ENCODE results near the gene TMUB2.

TMUB2 gene

GRCh38 chr17:44203731-44204440 is 17.1 kb downstream of the TMUB2 start:
- peak; percentile 52 for DNase-seq (ENCODE audit: low spot score)

- DNase-seq (ENCODE audit: low spot score), result no peak
Observed at GRCh38 chr17:44204441-44204882, 17.7 kb downstream of the TMUB2 start.

- no peak for DNase-seq (ENCODE audit: low spot score)
Observed at GRCh38 chr17:44205962-44206824, 19.4 kb downstream of the TMUB2 start.

GRCh38 chr17:44206825-44207155 is 20.0 kb downstream of the TMUB2 start:
- no peak for DNase-seq (ENCODE audit: low spot score)

- DNase-seq (ENCODE audit: low spot score), result no peak
Observed at GRCh38 chr17:44207319-44207718, 20.5 kb downstream of the TMUB2 start.

- no peak for DNase-seq (ENCODE audit: low spot score)
Observed at GRCh38 chr17:44207743-44208142, 21.0 kb downstream of the TMUB2 start.

DNA sequence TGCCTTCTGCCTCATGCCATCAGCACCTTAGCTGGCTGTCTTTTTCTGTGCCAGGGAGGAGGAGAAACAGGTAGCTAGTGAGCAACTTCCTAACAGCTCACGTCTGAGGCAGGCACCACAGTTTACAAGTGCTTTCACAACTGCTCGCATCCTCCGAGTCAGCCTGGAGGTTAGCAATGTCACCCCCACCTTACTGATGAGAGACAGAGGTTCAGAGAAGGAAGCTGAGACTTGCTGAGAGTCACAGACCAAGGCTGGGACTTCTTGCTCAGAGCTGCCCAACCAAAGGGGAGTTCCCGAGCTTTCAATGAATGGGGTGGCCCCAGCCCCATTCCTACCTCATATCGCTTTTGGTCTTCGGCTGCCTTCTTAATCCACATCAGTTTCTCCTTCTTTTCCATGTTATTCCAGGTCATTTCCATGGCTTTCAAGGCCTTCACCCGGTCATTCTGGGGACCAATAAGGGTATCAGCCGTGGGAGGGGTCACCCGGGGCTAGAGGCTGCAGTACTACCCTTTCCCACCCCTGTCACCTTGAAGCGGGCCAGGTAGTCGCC is 23.1 kb downstream of the TMUB2 start:
- peak; percentile 68 for DNase-seq (ENCODE audit: low spot score)

- peak; percentile 77 for DNase-seq (ENCODE audit: low spot score)
Observed at GRCh38 chr17:44210342-44211192, 23.8 kb downstream of the TMUB2 start.

DNA sequence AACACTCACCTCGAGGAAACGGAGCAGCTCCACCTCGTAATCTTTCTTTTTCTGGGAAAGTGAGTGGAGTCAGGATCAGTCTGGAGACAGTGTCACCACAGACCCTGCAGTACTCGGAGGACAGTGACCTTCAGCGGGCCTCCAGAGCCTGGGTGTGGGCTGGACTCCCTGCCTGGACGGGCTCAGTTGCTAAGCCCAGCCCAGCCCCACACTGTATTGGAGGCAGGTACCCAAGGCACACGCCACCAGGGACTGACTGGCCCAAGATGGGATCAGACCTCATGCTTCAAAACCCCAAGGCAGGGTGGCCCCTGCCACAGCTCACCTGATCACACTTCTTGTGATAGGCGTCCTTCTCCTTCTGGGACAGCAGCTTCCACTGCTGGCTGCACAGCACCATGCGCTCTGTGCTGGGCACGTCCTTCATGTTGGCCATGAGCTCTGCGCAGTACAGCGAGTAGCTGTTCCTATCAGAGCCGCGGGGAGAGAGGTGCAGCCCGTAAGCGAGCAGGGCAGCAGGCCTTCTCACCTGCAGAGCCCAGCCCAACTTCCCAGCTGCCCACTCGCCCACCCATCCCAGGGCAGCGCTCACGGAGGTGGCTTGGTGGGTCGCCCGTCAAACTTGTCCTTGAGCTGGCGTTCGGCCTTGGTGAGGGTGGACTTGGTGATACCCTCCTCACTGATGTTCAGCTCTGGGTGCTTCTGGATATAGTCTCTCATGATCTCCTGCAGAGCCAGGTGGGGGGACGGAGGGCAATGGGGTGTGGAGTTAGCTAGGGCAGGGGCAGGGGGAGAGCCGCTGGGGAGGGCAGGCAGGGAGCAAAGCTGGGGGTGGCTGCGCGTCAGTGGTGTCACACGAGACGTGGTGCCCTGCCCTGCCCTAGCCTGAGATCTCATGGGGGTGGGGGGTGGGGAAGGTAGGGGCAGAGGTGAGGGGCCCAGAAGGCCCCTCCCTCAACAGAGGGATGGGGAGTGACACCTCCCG is 24.8 kb downstream of the TMUB2 start:
- no peak for DNase-seq (ENCODE audit: low spot score)

DNA sequence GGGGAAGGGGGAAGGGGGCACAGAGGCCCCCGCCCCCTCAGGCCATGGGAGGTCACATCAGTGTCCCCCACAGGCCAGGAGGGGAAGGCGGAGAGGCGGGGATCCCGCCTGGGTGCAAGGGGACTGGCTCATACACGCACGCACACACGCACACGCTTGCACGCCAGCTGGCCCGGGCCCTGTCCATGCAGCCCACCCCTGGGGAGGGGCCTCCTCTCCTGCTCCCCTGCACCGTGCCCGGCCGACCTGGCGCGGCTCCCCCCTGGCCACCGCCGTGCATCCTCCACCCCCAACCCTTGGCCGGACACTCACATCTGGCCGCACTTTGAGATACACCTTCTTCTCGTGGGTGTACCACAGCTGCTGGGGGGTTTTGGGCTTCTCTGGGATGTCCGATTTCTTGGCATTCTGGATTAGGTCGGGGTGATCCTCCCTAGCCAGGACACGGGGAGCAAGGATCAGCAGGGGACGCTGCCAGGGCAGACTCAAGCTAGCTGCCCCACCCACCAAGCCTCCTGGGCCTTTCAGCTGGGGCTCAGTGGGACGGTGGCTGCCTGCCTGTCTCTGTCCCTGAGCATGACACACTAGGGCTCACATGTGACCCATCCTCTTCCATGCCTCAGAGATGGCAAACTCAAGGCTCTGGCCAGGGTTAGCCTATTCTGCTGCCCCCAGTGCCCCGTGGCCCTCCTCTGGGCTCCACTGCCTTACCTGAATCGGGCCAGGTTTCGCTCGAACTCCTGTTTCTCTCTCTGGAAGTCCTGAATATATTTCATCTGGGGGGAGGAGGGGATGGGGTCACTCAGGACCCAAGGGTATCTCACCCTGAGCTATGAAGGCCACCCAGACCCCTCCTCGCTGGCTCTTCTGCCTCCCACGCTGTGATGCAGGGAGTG is 26.0 kb downstream of the TMUB2 start:
- DNase-seq (ENCODE audit: low spot score), result no peak

GRCh38 chr17:44213403-44214229 is 26.8 kb downstream of the TMUB2 start:
- no peak for DNase-seq (ENCODE audit: low spot score)

DNA sequence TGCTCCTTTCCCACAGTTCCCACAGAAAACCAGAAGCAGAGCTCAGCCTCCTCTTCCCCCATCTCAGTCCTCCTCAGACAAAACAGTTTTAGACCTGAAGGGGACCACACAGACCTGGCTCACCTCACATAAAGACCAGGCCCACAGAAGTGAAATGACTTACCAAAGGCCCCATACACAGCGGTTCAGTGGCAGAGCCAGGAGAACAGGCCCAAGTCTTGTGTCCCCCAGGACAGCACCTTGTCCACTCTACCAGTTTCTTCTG is 27.4 kb downstream of the TMUB2 start:
- DNase-seq (ENCODE audit: low spot score), result no peak

DNA sequence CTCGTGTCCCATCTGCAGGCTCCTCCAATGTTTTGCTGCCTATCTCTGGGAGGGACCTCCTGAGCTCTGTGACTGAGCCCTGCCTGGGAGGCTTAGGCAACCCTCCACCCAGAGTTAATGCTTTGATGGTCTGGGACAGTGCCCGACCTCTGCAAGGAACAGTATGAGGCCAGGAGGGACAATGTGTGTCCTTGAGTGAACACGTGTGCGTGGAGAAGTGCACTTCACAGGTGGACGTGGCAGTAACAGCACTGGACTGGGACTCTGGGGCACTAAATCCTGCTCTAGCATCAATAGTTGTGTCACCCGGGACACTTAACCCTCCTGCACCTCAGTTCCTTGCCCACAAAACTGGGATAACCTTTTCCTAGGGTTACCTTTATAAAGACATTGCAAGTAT is 28.1 kb downstream of the TMUB2 start:
- no peak for DNase-seq (ENCODE audit: low spot score)

DNA sequence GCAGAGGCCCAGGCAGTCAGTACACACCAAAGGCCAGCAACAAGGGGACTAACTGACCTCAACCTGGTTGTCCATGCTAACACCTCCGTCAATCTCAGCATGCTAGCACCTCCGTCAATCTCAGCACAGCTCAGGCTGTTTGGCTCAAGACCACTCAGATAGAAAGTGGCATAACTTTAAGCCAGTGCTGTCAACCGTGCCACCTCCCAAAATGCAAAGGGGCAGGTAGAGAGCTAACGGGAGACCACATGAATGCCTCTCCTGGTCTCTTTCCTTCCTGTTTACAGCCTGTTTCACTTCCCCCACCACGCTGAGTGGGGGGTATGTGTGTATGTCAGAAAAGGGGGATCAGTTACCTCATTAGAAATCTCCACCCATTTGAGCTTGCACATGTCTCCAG is 29.4 kb downstream of the TMUB2 start:
- DNase-seq (ENCODE audit: low spot score), result no peak

DNA sequence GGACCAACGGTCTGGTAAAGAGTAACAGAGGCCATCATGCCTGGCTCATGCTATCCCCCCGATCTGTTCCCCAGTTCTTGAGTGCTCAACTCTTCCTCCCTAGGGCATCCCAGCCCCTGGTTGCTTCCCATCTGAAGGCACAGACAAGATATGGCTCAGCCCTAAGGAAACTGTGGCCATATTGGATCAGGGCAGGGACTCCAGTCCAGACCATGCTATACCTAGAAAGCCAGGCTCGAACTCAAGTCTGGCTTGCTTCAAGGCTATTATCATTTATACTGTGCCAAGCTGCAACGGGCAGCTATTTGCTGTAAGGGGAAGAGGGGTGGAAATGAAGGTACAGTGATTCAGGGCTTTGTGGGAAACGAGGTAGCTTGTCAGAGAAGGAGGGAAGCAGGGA is 29.9 kb downstream of the TMUB2 start:
- DNase-seq (ENCODE audit: low spot score), result no peak

- no peak for DNase-seq (ENCODE audit: low spot score)
Observed at GRCh38 chr17:44217738-44218343, 31.1 kb downstream of the TMUB2 start.

GRCh38 chr17:44218344-44219107 is 31.8 kb downstream of the TMUB2 start:
- peak; percentile 94 for DNase-seq (ENCODE audit: low spot score)

- DNase-seq (ENCODE audit: low spot score), result peak; percentile 78
Observed at GRCh38 chr17:44219108-44219615, 32.4 kb downstream of the TMUB2 start.
